Neural crest cell (in vitro differentiated cells): ENCODE results near the gene NTM. TPM values are rescaled to one million over a fixed set of nuclear protein-coding genes. Genes with fewer than 3 reads are reported as not detected.
"Not testable (repeated sequence)": the region's sequence is repeated elsewhere in the genome, so short reads cannot be mapped to it uniquely, and the experiment has no call there.

ENCODE experiments used
- DNase-seq: peaks from one replicate; pipeline ENCODE4 v3.0.0; 2021; ENCODE audit warnings: low read depth, mixed read lengths, low spot score
- H3K27ac Mint-ChIP-seq: one replicate; pipeline ENCODE4 v1.8.0; 2021; ENCODE audit warnings: mild to moderate bottlenecking, mixed read lengths; ENCODE audit not compliant: unreplicated experiment
- H3K27me3 Mint-ChIP-seq: 2 replicates; pipeline ENCODE4 v1.8.0; 2021; ENCODE audit warnings: low read depth, mild to moderate bottlenecking, mixed read lengths
- H3K36me3 Mint-ChIP-seq: 2 replicates; pipeline ENCODE4 v1.8.0; 2021; ENCODE audit warnings: low read depth, mild to moderate bottlenecking, mixed read lengths
- H3K4me1 Mint-ChIP-seq: 2 replicates; pipeline ENCODE4 v1.8.0; 2021; ENCODE audit warnings: mixed read lengths
- H3K4me3 Mint-ChIP-seq: one replicate; pipeline ENCODE4 v1.8.0; 2021; ENCODE audit warnings: mild to moderate bottlenecking, mixed read lengths
- H3K9me3 Mint-ChIP-seq: 2 replicates; pipeline ENCODE4 v1.8.0; 2021; ENCODE audit warnings: mixed read lengths
- total RNA-seq: library from RNA; stranded (reverse); gene quantifications from 2 replicates; pipeline ENCODE4 v1.2.1, GENCODE V29; 2021
- TF ChIP-seq, protein P1 (sequence below): fragments of 200-600 bp; sonication (generic); conservative IDR thresholded peaks from 2 replicates; pipeline ENCODE4 v1.5.0; 2021; ENCODE audit warnings: antibody characterized with exemption, mild to moderate bottlenecking

The NTM gene
- total RNA-seq, 1 donor from 2014 or later, result 11.3 TPM

- Mint-ChIP-seq H3K4me1 (no peaks in the 10 kb centered on the region), H3K36me3 (no peaks in the 10 kb centered on the region), H3K27me3 (no peaks in the 10 kb centered on the region), H3K9me3 (no peaks in the 10 kb centered on the region), H3K27ac (no peak overlapping the region), H3K4me3 (no peak overlapping the region)
- TF ChIP-seq, protein P1, sequence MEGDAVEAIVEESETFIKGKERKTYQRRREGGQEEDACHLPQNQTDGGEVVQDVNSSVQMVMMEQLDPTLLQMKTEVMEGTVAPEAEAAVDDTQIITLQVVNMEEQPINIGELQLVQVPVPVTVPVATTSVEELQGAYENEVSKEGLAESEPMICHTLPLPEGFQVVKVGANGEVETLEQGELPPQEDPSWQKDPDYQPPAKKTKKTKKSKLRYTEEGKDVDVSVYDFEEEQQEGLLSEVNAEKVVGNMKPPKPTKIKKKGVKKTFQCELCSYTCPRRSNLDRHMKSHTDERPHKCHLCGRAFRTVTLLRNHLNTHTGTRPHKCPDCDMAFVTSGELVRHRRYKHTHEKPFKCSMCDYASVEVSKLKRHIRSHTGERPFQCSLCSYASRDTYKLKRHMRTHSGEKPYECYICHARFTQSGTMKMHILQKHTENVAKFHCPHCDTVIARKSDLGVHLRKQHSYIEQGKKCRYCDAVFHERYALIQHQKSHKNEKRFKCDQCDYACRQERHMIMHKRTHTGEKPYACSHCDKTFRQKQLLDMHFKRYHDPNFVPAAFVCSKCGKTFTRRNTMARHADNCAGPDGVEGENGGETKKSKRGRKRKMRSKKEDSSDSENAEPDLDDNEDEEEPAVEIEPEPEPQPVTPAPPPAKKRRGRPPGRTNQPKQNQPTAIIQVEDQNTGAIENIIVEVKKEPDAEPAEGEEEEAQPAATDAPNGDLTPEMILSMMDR, result no peak
- DNase-seq, result no peak
Measured at GRCh38 chr11:131418189-131418588, 47.8 kb downstream of the NTM start.

DNA sequence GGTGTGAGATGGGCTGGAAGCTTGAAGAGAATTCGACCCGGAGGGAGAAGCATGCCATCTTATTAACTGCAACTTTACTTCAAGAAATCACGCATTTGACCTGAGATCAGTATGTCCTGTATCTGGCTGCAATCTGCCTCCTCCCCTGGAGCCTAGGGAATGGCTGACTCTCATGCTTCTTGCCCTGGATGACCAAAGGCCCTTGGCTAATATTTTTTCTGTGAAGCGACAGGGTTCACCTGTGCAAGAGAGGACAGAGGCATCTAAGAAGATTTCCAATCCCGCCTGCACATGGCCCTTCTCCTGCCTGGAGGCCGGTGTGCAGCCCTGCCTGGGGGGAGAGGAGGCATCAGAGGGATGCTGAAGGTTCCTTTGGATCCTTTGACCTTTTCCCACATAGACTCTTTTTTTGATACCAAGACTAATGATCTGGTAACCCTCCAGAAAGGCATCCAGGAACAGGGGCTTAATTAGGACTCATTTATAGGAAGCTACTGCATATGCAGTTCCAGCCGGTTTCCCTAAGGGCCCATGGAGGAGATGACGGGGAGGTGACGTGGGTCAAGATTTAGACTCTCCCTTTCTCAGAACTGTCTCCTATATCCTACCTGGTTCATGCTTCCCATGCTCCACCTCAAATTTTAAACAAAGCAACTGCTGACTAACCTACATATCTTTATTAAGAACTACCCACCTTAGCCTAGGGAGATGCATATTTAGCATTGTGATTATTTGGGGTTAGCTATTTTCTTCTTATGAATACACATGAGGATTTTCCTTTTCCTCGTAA, 50.8 kb downstream of the NTM start:
- TF ChIP-seq, protein P1, result no peak
- no peak overlapping the region for H3K27ac Mint-ChIP-seq
- no peak for DNase-seq
- H3K9me3 Mint-ChIP-seq, result no peaks in the 10 kb centered on the region
- H3K4me1 Mint-ChIP-seq, result no peaks in the 10 kb centered on the region
- H3K36me3 Mint-ChIP-seq, result no peaks in the 10 kb centered on the region
- H3K4me3 Mint-ChIP-seq, result no peak overlapping the region
- no peaks in the 10 kb centered on the region for H3K27me3 Mint-ChIP-seq

- Mint-ChIP-seq H3K27ac (no peak overlapping the region), H3K36me3 (no peaks in the 10 kb centered on the region), H3K9me3 (no peaks in the 10 kb centered on the region), H3K4me1 (no peaks in the 10 kb centered on the region), H3K27me3 (no peaks in the 10 kb centered on the region), H3K4me3 (no peak overlapping the region)
- DNase-seq, result no peak
- TF ChIP-seq, protein P1, result no peak
Measured at GRCh38 chr11:131422029-131422428, 51.6 kb downstream of the NTM start.

DNA sequence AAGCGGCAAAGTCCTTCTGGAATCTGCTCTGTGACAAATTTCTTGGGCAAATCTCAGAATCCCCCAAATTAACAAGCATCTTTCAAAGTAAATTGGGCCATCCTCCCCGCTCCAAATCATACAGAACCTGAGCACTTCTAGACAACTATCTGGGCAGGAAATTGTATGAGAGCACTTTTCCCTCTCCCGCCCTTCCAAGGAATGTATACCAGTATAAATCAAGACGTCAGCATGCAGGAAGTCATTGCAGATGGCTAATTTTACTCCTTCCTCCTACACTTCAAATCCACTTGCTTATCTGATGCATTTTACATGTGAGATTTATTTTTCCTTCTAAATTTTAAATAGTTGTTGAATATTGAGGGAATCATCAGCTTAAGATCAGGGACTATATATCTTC, 52.1 kb downstream of the NTM start:
- H3K9me3 Mint-ChIP-seq, result no peaks in the 10 kb centered on the region
- no peak for DNase-seq
- TF ChIP-seq, protein P1, result no peak
- H3K27ac Mint-ChIP-seq, result no peak overlapping the region
- no peak overlapping the region for H3K4me3 Mint-ChIP-seq
- no peaks in the 10 kb centered on the region for H3K4me1 Mint-ChIP-seq
- no peaks in the 10 kb centered on the region for H3K36me3 Mint-ChIP-seq
- H3K27me3 Mint-ChIP-seq, result no peaks in the 10 kb centered on the region

DNA sequence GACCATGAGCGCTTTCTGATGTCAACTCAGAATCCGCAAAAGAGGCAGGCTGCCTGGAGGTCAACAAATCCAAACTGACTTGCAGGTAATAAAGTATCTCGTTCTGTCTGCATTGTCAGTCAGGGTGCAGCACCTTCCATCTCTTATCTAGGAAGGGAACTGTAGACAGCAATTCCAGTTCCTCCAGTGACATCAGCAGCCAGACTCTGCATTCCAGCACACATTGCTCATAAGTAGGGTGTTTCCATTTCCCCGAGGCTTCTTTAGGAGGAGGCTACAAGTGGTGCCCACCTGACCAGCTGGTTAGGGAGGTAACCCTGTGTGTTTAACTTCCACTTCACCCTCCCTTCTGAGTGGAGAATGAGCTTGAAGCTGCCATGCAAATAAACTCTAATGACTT, 53.3 kb downstream of the NTM start:
- Mint-ChIP-seq H3K27me3 (no peaks in the 10 kb centered on the region), H3K4me3 (no peak overlapping the region), H3K36me3 (no peaks in the 10 kb centered on the region), H3K4me1 (no peaks in the 10 kb centered on the region), H3K9me3 (no peaks in the 10 kb centered on the region), H3K27ac (no peak overlapping the region)
- DNase-seq, result no peak
- TF ChIP-seq, protein P1, result no peak

GRCh38 chr11:131424257-131424876, 54.0 kb downstream of the NTM start:
- not testable (repeated sequence) for H3K36me3 Mint-ChIP-seq, H3K27me3 Mint-ChIP-seq, H3K4me1 Mint-ChIP-seq, DNase-seq, H3K27ac Mint-ChIP-seq, H3K9me3 Mint-ChIP-seq, H3K4me3 Mint-ChIP-seq
